GM13976 (cell line): Measurements from ENCODE around the gene MROH2B.

ENCODE experiments used
- DNase-seq: peaks from one replicate; pipeline ENCODE4 v3.0.0; 2012; ENCODE audit warnings: low spot score
- CTCF ChIP-seq: IDR thresholded peaks from 2 replicates; pipeline ENCODE4 v1.5.1; 2012; ENCODE audit warnings: borderline replicate concordance, mild to moderate bottlenecking; ENCODE audit not compliant: insufficient read depth; ENCODE audit errors: extremely low read depth, missing control alignments, control extremely low read depth
- in situ Hi-C: fragments of 300-500 bp; cut with MboI; formaldehyde crosslinking; loops from one replicate; pipeline ENCODE4 v1.12.0; 2022; ENCODE audit warnings: low sequenced_read_pairs, mixed read lengths, inconsistent platforms; ENCODE audit not compliant: unreplicated experiment

MROH2B gene

GRCh38 chr5:40983781-40984180 lies 87.4 kb downstream of the MROH2B start:
- TF ChIP-seq CTCF, result no peak
- no peak for DNase-seq
- in situ Hi-C loops, result no loop called here

- no peak for DNase-seq
- no peak for TF ChIP-seq CTCF
- in situ Hi-C loops, result no loop called here
Measured at GRCh38 chr5:40981420-40981819, 89.7 kb downstream of the MROH2B start.

- no peak for DNase-seq
- TF ChIP-seq CTCF, result no peak
- in situ Hi-C loops, result no loop called here
Measured at GRCh38 chr5:40976836-40977235, 94.3 kb downstream of the MROH2B start.

GRCh38 chr5:40976041-40976440 lies 95.1 kb downstream of the MROH2B start:
- in situ Hi-C loops, result no loop called here
- DNase-seq, result no peak
- no peak for TF ChIP-seq CTCF

- no peak for TF ChIP-seq CTCF
- no peak for DNase-seq
- in situ Hi-C loops, result no loop called here
Measured at GRCh38 chr5:40973364-40974004, 97.7 kb downstream of the MROH2B start.

- in situ Hi-C loops, result no loop called here
- no peak for TF ChIP-seq CTCF
- no peak for DNase-seq
Measured at GRCh38 chr5:40972434-40972833, 98.7 kb downstream of the MROH2B start.
